ENCODE measurements around the gene WDR36. TPM values are rescaled to one million over a fixed set of nuclear protein-coding genes. Genes with fewer than 3 reads are reported as not detected.

Gene WDR36
- polyA plus RNA-seq, 2 of the 4 experiments (the other 2 are of a cell fraction) = 15.3 to 38.1 TPM

GRCh38 chr5:111151998-111152397 lies 59.9 kb downstream of the WDR36 start (continued):
- TF ChIP-seq ATOH8 (CRISPR knock-in tag; IDR thresholded peaks at IDR 0.05; ENCODE audit: low read depth) = no peak
- no peak for TF ChIP-seq CEBPB (IDR thresholded peaks at IDR 0.05)
- no peak for TF ChIP-seq HEYL (CRISPR knock-in tag; IDR thresholded peaks at IDR 0.05)
- TF ChIP-seq CBX8 (IDR thresholded peaks at IDR 0.05) = no peak
- no peak for TF ChIP-seq NR3C1 (IDR thresholded peaks at IDR 0.05)
- TF ChIP-seq PHF8 (IDR thresholded peaks at IDR 0.05; ENCODE audit: borderline replicate concordance, low read depth) = no peak
- no peak for TF ChIP-seq HDAC2 (IDR thresholded peaks at IDR 0.05)
- TF ChIP-seq ZFP36 (IDR thresholded peaks at IDR 0.05; ENCODE audit: borderline replicate concordance, partially characterized antibody) = no peak
- no peak for TF ChIP-seq E2F6 (IDR thresholded peaks at IDR 0.05; ENCODE audit: borderline replicate concordance, low read depth)
- no peak for TF ChIP-seq RFX5 (IDR thresholded peaks at IDR 0.05)

- no peaks in the 10 kb centered on the region for H3K4me1 ChIP-seq
Measured at GRCh38 chr5:111153483-111153882, 61.3 kb downstream of the WDR36 start.

GRCh38 chr5:111153945-111154344 lies 61.8 kb downstream of the WDR36 start:
- Histone ChIP-seq H3K4me3 (no peak overlapping the region), H3K4me2 (no peak overlapping the region), H3K4me1 (no peaks in the 10 kb centered on the region), H3K27ac (no peak overlapping the region), H3K9me3 (no peaks in the 10 kb centered on the region)
- FAIRE-seq (no peak), ATAC-seq (no peak), DNase-seq (ENCODE audit: low read depth in 1 of 2, low spot score in 1 of 2) (no peak)
- CTCF ChIA-PET = no interaction called here
- TF ChIP-seq TFCP2L1 (CRISPR knock-in tag; IDR thresholded peaks at IDR 0.05) (no peak), RARB (CRISPR knock-in tag; IDR thresholded peaks at IDR 0.05) (no peak), REST (IDR thresholded peaks at IDR 0.05) (no peak), FOXS1 (CRISPR knock-in tag; IDR thresholded peaks at IDR 0.05) (no peak), MAFK (IDR thresholded peaks at IDR 0.05; ENCODE audit: partially characterized antibody) (no peak), RAD21 (conservative IDR thresholded peaks at IDR 0.05 in 1 of 2, IDR thresholded peaks at IDR 0.05 in 1 of 2) (no peak), E2F6 (IDR thresholded peaks at IDR 0.05; ENCODE audit: borderline replicate concordance, low read depth) (no peak), ZSCAN20 (CRISPR knock-in tag; IDR thresholded peaks at IDR 0.05) (no peak), HDAC2 (IDR thresholded peaks at IDR 0.05) (no peak), EP300 (IDR thresholded peaks at IDR 0.05) (no peak), BHLHE40 (IDR thresholded peaks at IDR 0.05; ENCODE audit: low read depth, low read length) (no peak), EHF (CRISPR knock-in tag; IDR thresholded peaks at IDR 0.05) (no peak)
- WGBS (ENCODE audit: missing lambda C conversion rate) = 28% methylated on average over 3 of the region's 3 CpGs
- POLR2A ChIA-PET = no interaction called here

More at GRCh38 chr5:111153483-111153882, 61.3 kb downstream of the WDR36 start:
- ATAC-seq (no peak), DNase-seq (ENCODE audit: low read depth in 1 of 2, low spot score in 1 of 2) (no peak), FAIRE-seq (no peak)
- Histone ChIP-seq H3K27ac (no peak overlapping the region), H3K4me3 (no peak overlapping the region), H3K4me2 (no peak overlapping the region), H3K9me3 (no peaks in the 10 kb centered on the region)
- TF ChIP-seq EP300 (IDR thresholded peaks at IDR 0.05) (no peak), MYC (IDR thresholded peaks at IDR 0.05; ENCODE audit: borderline replicate concordance, low read length) (no peak), HOXB5 (CRISPR knock-in tag; IDR thresholded peaks at IDR 0.05) (no peak), HDAC2 (IDR thresholded peaks at IDR 0.05) (no peak), FOSL2 (IDR thresholded peaks at IDR 0.05) (no peak), FOSL2 (CRISPR knock-in tag; IDR thresholded peaks at IDR 0.05) (no peak), TP53 (CRISPR knock-in tag; IDR thresholded peaks at IDR 0.05) (no peak), RFX5 (IDR thresholded peaks at IDR 0.05) (no peak), HOXB13 (CRISPR knock-in tag; IDR thresholded peaks at IDR 0.05; ENCODE audit: low read depth) (no peak), KDM5A (IDR thresholded peaks at IDR 0.05) (no peak), ZNF302 (CRISPR knock-in tag; IDR thresholded peaks at IDR 0.05) (no peak), CBX8 (IDR thresholded peaks at IDR 0.05) (no peak), USF2 (IDR thresholded peaks at IDR 0.05) (no peak), MAZ (IDR thresholded peaks at IDR 0.05; ENCODE audit: borderline replicate concordance, low read depth, low read length) (no peak)
- CTCF ChIA-PET = no interaction called here
- POLR2A ChIA-PET = no interaction called here
- WGBS (ENCODE audit: missing lambda C conversion rate) = 11% methylated on average over 1 of the region's 1 CpG
